GM10847 (cell line): ENCODE results near the gene ZCWPW2.

Experiments
- POLR2A ChIP-seq: IDR thresholded peaks from 2 replicates; pipeline ENCODE4 v1.6.1; 2011; ENCODE audit not compliant: insufficient read length; ENCODE audit errors: extremely low read depth

The ZCWPW2 gene

DNA sequence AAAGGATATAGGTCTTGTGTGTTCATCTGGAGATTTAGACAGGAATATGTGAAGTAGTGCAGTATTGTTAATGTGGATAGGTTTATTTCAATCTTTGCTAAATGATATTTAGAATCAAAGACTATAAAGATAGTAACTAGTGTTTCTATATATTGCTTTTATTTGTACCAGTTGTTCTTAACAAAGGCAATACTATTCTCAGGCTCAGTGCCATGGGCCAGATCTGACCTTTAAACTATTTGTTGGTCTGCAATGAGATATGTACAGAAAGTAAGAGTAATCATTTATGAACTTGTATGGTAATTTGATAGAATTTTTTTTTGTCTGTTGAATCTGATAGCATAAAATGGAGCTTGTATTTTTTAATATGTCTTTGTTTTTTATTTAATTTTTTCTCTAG, 146.8 kb downstream of the ZCWPW2 start:
- TF ChIP-seq POLR2A: no peak

DNA sequence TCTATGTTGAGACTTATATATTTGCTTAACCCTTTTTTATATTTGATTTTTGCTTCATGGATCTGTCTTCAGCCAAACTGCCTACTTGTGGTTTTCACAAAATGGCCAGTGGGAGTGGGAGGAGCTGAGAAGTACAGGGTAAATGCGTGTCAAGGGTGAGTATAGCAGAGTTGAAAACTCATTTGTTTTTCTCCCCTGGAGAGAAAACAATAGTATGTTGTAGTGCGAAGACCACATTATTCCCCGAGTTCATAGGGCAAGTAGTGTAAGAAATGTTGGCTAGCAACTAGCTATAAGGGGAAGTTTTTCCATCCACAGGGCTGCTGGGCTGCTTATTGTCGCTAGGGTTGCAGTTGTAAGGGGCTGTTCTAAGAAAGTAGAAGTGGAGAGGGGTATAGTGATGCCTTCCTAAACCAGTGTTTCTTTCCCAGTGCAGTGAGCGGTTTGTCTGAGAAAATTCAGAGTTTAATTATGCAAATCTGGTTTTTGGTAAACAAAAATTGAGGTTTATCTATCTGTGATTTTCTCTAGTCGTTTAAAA, 153.9 kb downstream of the ZCWPW2 start:
- no peak for TF ChIP-seq POLR2A

DNA sequence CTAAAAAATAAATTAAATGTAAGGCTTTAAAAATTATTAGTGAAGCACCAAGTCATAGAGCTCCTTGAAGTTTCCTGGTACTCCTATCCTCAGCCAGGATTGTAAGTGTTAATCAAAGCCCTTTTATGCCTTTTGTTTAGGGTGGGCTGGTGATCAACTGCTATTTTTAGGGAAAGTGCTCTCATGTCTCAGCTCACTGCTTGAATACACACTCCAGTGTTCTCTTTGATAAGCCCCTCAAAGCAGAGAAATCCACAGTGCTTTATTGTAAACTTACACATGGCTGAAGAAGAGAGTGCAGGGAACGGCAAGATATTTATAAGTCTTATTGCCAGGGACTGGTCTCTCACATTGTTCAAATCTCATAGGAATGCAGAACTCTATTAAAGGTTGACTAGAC, 156.5 kb downstream of the ZCWPW2 start:
- no peak for TF ChIP-seq POLR2A

DNA sequence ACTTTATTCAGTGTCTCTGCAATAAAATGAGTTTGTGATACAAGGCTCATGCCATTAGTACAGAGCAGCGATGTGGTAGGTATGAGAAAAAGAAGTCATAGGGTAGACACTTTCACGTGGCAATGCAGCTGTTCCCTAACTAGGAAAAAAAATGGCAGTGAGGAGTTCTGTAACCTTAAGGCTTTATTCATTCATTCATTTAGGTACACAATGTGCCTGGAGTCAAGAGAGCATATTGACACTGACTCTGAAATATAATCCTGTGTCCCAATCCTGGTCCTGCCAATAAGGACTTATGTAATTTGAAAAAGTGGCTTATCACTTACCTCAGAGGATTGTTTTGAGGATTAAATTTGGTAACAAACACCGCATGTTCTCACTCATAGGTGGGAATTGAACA, 173.1 kb downstream of the ZCWPW2 start:
- no peak for TF ChIP-seq POLR2A

DNA sequence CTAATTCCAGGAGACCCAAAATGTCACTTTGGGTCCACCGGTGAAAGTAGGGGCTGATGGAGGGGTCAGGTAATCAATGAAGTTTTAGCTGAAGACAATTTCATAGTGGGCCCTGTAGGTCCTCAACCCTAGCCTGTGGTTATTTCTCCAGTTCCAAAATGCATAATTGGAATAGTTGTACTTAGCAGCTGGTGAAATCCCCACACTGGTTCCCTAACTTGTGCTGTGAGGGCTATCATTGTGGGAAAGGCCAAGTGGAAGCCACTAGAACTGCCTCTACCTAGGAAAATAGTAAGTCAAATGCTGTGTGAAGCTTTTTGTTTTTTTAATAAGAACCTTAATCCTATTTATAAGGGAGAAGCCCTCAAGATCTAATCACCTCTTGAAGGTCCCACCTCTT, 193.8 kb downstream of the ZCWPW2 start:
- TF ChIP-seq POLR2A: no peak

DNA sequence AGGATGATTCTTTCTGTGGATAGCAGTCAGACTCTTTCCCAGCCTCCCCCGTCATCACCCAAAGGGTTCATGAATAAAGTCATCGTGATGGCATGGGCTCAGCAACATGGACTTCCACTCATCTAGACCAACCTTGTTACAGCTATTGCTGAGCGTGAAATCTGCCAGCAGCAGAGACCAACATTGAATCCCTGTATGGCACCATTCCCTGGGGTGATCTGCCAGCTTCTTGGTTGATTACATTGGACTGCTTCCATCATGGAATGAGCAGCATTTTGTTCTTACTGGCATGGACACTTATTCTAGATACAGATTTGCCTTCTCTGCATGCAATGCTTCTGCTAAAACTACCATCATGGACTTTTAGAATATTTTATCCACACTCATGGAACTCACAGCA, 195.7 kb downstream of the ZCWPW2 start:
- TF ChIP-seq POLR2A: no peak

DNA sequence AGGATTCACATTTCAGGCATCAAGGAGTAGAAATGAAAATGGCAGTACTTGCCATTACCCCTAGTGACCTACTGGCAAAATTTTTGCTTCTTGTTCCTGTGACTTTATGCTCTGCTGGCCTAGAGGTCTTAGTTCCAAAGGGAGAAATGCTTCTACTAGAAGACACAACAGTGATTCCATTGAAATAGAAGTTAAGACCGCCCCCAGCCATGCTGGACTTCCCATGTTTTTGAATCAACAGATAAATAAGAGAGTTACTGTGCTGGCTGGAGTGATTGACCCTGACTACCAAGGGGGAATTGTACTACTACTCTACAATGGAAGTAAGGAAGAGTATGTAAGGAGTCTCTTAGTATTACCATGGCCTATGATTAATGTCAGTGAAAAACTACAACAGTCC, 196.3 kb downstream of the ZCWPW2 start:
- TF ChIP-seq POLR2A: no peak

DNA sequence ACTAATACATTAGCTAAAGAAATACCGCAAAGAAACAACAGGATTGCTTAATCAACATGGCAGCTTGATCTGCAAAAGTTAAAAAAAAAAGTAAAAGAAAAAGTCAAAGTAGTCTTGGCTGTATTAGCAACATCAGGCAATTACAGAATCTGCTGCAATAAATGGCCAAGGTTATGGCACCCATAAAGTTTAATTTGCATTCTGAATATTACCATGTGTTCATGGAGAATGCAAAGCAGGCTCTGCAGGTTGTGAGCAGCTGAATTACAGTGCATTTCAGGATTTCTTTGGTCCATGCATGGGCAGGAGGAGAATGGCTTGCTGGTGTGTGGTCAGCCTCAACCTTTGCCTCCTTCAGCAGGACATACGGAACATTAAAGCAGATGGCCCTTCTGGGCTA, 199.2 kb downstream of the ZCWPW2 start:
- TF ChIP-seq POLR2A: no peak

DNA sequence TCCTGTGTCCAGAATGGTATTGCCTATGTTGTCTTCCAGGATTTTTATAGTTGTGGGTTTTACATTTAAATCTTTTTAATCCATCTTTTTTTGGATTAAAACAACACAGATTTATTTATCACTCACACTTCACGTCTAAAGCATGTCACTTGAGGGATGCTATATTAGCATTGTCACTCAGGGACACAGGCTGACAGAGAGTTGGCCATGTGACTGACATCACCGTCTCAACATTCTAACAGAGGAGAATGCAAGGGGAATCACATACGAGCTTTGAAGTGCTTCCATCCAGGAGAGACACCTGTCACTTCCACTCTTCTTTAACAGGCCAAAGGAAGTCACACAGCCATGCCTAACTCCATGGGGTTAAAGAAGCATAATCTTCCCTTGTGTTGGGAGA, 204.7 kb downstream of the ZCWPW2 start:
- no peak for TF ChIP-seq POLR2A

DNA sequence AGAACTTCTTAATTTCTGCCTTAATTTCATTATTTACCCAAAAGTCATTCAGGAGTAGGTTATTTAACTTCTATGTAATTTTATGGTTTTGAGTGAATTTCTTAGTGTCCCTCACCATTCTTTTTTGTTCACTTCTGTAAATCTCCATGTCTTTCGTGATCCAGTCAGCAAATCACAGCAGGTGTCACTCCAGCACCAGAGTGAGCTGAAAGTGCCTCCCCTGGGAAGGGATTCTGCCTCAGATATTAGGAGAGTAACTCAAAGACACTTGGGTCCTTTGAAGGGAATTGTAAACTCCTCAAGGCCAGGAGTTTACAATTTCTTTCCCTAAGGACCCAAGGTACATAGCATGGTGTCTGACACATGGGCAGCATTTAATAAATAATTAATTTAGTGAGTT, 207.7 kb downstream of the ZCWPW2 start:
- TF ChIP-seq POLR2A: no peak

DNA sequence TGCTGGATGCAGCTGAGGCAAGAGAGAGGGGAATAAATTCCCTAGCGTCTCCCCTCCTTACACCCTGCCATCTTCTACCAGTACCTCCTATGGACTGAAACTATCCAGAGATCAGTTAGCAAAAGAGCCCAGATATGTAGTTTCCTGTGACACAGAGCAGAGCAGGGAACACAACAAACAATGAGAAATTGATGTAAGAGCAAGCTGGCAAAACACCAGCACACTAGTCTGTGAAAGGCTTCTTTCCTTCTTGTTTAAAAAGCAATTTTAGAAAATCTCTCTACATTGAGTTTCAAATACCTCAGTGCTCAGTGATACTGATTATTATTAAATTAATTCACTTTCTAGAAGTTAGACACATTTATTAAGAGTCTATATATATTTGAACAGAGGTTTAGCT, 215.7 kb downstream of the ZCWPW2 start:
- no peak for TF ChIP-seq POLR2A

DNA sequence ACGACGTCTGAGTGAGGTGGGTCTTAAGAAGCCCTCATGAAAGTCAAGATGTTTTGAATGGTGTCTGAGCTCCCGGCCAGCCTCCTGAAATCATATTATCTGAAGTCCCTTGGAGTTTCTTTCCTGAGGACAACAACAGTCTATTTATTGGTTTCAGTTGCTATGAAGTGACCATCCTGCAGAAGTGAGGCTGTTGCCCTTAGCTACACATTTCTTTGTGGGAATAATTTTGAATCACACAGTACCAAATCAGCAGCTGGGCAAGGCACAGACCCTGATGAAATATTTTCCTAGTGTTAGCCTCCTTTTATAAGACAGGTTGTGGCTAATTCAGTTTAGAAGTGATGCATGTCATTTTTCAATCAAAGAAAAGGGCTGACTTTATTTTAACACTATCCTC, 220.8 kb downstream of the ZCWPW2 start:
- no peak for TF ChIP-seq POLR2A

DNA sequence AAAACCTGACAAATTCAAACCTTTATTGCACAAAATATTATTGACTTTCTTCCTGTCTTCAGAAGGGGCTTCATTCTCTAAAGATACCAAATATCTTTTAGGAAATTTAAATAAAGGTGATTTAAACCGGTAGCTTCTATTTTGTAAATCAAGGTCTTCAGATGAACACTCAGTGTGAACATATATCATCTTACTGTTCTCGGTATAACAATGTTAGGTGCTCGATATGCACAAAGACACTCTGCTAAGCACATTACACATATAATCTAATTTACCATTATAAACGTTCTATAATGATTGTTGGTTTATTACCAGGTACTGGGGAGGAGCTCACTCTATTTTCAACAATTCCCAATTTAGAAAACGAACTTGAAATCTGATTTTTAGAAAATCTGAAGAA, 225.5 kb downstream of the ZCWPW2 start:
- TF ChIP-seq POLR2A: no peak

DNA sequence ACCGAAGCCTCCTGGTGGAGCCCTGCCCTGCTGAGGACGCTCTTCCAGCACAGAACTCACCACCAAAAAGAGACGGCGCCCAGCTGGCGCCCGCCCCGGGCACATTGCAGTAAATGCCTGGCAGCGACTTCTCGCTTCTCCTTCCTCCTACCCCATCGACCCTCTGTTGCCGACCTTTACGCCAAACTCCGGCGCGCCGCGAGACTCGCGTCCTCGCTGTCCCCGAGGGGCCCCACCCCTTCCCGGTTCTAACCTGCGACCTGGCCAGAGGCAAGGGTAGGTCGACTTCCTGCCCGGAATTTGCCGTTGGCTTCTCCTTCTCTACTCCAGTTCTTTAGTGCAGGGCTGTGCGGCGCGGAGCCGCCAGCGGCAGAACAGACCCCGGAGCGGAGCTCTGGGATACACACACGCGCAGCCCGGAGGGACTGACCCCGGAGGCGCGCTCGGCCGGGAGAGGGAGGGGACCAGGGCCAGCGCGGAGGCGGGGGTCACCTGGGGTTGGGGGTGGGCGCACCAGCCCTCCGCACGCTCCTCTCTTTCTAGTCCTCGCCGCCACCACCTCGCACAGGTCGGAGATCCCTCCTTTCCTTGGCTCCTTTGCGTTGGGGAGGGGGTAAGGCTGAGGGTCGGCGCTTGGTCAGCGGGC, 226.7 kb downstream of the ZCWPW2 start:
- no peak for TF ChIP-seq POLR2A
